ENCODE measurements around the gene COX17. TPM values are rescaled to one million over a fixed set of nuclear protein-coding genes. Genes with fewer than 3 reads are reported as not detected.
A peak's percentile ranks its signal among the peaks of the same experiment; 100 is the strongest.

The COX17 gene
- total and polyA plus RNA-seq, 11 donors, result 73.8 to 728 (median 113) TPM

GRCh38 chr3:119641416-119641815 lies 35.8 kb downstream of the COX17 start:
- DNase-seq, result no peak
- Histone ChIP-seq H3K27ac (peak overlapping the region in 2 of 12 donors; percentile 47 to 95), H3K4me1 (peaks cover 3 to 94% (median 59%) of the 10 kb centered on the region in 12 donors), H3K4me3 (no peak overlapping the region), H3K9me3 (no peaks in the 10 kb centered on the region), H3K27me3 (no peaks in the 10 kb centered on the region), H3K36me3 (peaks cover 0 to 71% (median 28%) of the 10 kb centered on the region in 9 donors)
- no peak for ATAC-seq
- TF ChIP-seq POLR2A (IDR thresholded peaks at IDR 0.05) (no peak), CTCF (IDR thresholded peaks at IDR 0.05) (no peak)
- WGBS, 4 donors, result 80 to 90% (median 81%) methylated on average over 2 of the region's 2 CpGs
- intact Hi-C loops (cut with DNase I), result loop anchor here in 1 of 10 donors (5.0 kb wide), 1 partner anchor 39 kb away; no protein-coding TSS in a partner anchor

GRCh38 chr3:119639494-119640350 lies 37.5 kb downstream of the COX17 start:
- TF ChIP-seq POLR2A (IDR thresholded peaks at IDR 0.05) (no peak), CTCF (IDR thresholded peaks at IDR 0.05) (no peak)
- Histone ChIP-seq H3K4me3 (no peak overlapping the region), H3K4me1 (peaks cover 3 to 91% (median 61%) of the 10 kb centered on the region in 12 donors), H3K27me3 (no peaks in the 10 kb centered on the region), H3K27ac (peak overlapping the region in 11 of 12 donors; percentile 69 to 97 (median 85)), H3K9me3 (no peaks in the 10 kb centered on the region), H3K36me3 (peaks cover 0 to 55% (median 28%) of the 10 kb centered on the region in 9 donors)
- WGBS, 4 donors, result 81 to 85% (median 83%) methylated on average over 2 of the region's 2 CpGs
- intact Hi-C loops (cut with DNase I), result loop anchor here in 6 of 10 donors (2.0 to 5.0 kb wide), 7 partner anchors 37 to 117 kb away; partner anchors contain the start of genes COX17 (in 3 of the 6), ADPRH (in 2 of the 6) and PLA1A (in 2 of the 6)
- ATAC-seq, result no peak
- DNase-seq, result no peak

- DNase-seq (no peak), ATAC-seq (peak; percentile 18 to 69 (median 29))
- Histone ChIP-seq H3K36me3 (peaks cover 0 to 37% (median 18%) of the 10 kb centered on the region in 9 donors), H3K27me3 (no peaks in the 10 kb centered on the region), H3K27ac (peak overlapping the region; percentile 69 to 97 (median 85)), H3K9me3 (no peaks in the 10 kb centered on the region), H3K4me1 (peaks cover 3 to 73% (median 46%) of the 10 kb centered on the region in 12 donors), H3K4me3 (peak overlapping the region in 4 of 12 donors; percentile 4 to 12 (median 7))
- no peak for TF ChIP-seq POLR2A (IDR thresholded peaks at IDR 0.05)
- no peak for TF ChIP-seq CTCF (IDR thresholded peaks at IDR 0.05)
- intact Hi-C loops (cut with DNase I), result loop anchor here in 5 of 10 donors (2.0 to 5.0 kb wide), 7 partner anchors 36 to 116 kb away; partner anchors contain the start of genes COX17 (in 3 of the 5), ADPRH (in 2 of the 5) and PLA1A (in 2 of the 5)
- WGBS, 4 donors, result 43 to 52% (median 50%) methylated on average over 3 of the region's 3 CpGs
Measured at GRCh38 chr3:119637679-119638477, 39.3 kb downstream of the COX17 start.

Measured in heart left ventricle (tissue), 16 donors.